LoVo (cell line): Measurements from ENCODE around the gene SIM1.

Experiments used
- DNase-seq: peaks from one replicate; pipeline ENCODE4 v3.0.0-alpha.2; 2016; ENCODE audit warnings: low spot score

The SIM1 gene

DNA sequence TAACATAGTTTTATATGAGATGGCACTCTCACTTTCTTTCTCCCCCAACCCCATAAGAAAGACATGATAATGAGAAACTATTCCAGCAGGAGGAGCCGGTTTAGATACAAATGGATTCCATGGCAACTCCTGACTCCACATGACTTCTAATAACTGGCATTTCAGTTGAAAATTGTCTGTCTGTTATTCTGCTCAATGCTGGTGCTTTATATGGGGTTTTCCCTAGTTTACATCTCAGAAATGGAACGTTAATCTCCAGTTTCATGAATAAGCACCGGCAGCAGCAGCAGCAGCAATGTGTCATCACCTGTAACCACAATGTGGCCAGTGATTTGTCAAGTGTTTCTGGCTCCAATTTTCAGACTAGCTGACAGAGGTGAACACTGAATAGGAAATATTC, 8.0 kb upstream of the SIM1 start:
- no peak for DNase-seq

DNA sequence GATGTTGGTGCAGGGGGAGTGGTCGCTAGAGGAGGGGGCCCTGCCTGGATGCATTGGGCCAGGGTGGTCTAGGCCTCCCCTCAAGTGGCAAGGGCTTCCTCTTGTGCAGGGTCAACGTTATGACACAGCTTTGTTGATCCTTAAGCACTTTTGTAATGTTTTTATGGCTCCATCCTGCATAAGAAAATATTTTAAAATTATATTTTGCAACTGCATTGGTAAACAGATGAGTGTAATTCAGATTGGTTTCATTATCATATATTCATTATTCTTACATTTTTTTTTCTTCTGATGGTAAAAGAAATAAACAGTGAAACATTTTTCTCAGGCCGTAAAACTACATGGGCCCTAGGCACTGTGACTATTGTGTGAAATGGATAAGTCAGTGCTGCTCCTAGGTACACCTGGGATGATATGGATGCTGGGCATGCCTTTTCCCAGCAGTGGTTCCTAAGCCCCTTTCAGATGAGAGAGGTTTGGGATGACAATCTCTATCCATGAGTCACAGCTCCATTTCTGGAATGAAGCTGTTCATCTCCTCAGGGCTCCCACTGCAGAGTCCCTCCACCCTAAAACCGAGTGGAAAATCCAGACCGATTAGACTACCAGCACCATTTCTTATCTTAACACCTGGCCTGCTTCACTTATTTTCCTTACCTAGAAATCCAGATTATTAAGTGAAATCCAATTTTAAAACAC, 5.8 kb upstream of the SIM1 start:
- DNase-seq, result no peak

DNA sequence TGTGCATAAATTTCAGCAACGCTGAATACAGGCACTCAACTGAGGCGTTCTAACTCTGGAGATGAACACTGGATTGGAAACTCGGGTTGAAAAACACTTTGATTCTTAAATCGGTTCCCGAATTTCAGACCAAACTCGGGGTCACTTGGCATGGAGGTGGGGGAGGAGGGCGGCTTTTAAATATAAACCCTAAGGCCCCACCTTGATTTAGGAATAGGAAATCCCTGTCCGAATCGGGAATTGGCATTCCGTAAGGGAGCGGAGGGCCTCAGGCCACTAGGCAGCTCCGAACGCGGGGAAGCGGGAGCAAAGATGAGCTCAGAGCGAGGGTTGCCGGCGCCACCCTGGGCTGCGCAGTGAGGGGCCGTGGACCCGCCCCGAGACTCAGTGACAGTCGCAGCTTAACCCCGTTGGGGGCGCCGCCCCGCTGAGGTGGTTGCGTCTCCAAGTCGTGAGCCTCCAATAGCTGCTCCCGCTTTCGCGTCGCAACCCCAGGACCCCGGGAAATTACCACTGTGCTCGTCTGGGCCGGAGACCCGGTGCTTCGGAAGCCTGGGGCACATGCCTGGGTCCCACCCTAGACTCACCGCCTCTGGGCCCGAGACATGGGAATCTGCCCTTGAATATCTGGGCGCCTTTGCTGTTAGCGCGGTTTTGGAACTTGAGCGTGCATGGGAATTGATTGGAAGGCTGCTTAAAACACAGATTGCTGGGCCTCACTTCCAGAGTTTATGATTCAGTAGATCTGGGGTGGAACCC, 4.6 kb upstream of the SIM1 start:
- no peak for DNase-seq

DNA sequence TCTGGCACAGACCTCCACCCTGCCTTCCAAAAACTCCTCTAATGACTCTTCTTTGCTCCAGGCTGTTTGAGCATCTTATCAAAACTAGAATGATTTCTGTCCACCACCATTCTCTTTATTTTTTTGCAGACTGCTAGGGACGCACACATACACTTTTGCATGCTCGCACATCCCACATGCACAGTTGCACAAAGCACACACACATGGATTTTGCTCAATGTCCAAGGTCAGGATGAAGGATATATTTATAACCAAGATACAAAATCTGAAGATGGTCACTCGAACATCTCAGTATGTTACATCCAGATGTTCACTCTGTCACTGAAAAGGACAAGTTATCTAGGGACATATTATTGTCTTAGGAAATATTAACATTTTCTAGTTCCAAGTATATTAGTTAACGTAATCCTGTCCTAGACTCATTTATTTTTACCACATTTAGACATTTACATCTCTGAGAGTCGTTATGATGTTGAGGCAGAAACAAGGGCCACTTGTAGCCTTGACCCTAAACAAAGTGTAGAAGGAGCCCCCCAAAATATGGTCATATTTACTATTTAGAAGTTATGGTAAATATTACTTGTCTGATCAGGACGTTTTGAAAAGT, 3.4 kb upstream of the SIM1 start:
- no peak for DNase-seq

DNA sequence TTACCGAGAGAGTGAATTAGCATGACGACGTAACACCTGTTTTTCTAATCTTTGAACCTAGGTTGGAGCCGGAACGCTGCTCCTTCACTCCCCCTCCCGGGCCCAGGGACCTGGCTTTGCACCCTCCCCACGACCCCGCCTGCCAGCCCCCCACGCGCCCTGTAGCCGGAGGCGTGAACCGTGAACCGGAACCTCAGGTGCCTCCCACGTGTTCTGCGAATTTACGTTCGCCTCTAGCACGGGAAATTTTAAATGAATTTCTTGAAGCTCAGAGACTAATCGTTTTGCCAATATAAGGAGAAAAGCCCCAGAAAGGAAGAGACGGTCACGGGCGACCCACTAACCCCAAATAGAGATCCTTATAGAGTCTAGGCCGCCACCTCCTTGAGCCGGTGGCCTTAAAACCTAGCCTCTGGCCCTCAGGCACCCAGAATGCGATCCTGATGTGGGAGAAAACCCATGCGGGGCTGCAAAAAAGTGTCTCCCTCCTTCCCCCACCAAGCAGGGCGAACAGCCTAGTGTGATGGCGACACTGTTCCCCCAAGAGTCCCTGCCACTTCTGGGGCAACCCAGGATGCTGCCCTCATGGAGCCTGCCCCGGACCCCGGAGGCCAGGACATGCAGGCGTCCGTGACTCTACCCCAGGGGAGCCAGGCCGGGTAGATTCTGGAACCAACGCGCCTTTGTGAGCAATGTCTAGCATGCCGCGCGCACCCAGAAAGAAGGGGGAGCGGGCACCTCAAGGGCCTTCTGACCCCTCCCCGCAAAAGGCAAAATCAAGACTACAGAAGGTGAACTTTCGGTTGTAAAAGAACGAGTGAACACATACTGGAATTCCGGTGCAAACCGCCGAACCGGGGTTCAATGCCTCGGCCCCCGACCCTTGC, 2.7 kb upstream of the SIM1 start:
- DNase-seq, result no peak

DNA sequence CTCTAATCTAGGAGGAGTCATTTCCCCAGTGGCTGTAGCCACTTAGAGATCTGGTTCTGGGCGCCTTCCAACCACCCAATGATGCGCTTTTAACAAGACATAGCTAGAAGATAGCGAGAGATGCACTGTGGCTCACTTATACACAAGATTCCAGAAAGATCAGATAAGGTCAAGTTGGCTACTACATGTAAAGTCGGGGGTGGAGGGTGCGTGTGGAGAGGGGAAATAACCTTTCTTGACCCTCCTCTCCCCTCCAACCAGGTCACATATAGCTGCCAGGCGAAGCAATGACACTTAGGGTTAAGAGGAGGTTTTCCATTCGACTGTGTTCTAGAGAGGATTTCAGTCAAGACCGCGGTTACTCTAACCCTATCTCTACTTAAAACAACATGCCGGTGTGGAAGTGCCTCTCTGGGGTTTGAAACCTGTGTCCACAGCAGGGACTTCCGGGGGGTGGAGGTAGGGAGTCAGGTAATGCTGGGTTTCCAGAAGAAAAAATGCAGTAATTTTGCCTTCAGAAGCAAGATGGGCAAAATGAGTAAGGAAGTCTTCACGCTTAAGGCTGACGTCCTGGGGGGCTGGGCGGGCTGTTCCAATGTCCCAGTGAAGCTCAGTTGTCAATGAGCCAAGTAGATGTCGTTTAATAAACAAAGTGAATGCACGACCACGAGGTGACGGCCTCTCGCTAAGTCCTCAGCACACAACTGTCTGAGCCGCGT, 1.8 kb upstream of the SIM1 start:
- DNase-seq, result no peak

DNA sequence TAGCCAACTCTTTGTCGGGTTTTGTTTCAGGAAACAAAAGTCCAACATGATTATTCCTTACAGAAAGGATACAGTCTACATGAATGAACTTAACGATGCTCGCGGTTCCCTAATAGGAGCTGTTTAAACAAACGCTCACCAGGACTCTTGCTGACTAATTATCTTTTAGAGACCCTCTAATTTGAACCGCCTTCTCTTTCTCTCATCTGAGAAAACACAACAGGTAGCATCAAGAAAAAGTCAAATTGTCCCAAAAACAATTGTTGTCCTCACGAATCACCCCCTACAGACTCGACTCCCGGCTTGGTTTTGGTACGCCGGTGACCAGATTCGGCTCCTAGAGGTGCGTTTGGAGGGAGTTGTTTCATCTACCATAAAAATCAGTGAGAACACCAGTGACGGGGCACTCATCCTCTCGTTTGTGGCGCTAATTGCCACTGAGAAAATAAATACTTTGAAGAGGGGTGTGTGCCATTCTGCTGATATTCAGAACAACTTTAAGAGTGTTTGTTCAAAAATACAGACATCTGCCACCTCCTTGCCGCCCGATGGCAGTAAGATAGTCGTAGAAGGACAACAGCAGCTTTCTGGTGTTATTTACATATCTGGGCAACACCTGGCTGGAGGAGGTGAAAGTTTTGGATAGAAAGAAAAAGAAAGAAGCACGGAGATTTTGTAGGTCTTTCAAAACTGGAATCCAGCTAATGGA, 1.1 kb upstream of the SIM1 start:
- no peak for DNase-seq

DNA sequence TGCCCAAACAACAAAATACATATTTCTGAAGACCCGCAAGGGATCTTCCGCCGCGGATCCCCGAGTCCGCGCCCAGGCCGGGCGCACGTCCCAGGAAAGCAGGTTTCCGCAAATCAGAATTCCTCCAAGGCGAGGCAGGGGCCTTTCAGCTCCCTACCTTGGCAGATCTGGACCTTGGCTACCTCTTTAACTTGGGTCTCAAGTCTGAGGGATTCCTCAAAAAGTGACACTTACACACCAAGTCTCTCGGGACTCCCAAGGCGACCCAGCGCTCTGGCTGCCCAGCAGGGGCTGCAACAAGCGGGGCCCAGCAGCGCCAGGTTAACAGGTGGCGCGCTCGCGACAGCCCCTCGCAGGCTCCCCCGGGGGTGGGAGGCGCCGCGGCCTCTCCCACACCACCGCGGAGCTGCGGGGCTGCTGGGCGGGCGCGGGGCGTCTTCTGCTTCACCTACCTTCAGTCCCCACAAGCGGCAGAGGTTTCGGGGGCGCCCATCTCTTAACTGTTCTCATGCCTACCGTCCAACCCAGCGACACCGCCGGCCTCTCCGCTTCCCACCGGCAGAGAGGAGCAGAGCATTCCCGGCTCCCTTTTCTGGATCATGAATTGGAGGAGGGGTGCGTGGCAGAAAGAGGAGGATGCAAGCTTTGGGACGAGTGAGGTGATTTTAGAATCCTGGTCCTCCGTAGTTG, 414 bp downstream of the SIM1 start:
- no peak for DNase-seq

DNA sequence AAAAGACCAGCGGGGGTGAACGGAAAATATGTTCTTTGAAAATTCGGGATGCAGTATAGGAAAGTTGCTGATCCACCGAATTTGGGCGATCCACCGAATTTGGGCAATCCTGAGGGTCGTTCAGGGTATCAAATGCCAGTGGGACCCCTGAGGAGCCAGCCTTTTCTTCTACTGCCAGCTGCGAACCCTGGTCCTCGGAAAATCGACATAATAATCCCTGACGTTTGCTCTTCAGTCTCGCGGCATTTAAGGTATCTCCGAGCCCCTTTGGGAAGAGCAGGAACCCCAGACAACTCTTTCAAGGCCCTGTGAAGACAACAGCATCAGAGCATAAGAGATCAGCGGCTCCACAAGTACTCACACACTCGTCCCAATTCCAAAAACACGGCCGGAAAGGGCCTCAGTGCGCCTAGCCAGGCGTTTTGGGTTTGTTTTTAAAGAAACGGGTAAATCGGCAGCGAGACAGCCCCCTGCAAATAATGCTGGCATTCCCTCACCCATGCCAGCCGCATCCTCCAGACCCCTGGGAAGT, 1.0 kb downstream of the SIM1 start:
- no peak for DNase-seq

DNA sequence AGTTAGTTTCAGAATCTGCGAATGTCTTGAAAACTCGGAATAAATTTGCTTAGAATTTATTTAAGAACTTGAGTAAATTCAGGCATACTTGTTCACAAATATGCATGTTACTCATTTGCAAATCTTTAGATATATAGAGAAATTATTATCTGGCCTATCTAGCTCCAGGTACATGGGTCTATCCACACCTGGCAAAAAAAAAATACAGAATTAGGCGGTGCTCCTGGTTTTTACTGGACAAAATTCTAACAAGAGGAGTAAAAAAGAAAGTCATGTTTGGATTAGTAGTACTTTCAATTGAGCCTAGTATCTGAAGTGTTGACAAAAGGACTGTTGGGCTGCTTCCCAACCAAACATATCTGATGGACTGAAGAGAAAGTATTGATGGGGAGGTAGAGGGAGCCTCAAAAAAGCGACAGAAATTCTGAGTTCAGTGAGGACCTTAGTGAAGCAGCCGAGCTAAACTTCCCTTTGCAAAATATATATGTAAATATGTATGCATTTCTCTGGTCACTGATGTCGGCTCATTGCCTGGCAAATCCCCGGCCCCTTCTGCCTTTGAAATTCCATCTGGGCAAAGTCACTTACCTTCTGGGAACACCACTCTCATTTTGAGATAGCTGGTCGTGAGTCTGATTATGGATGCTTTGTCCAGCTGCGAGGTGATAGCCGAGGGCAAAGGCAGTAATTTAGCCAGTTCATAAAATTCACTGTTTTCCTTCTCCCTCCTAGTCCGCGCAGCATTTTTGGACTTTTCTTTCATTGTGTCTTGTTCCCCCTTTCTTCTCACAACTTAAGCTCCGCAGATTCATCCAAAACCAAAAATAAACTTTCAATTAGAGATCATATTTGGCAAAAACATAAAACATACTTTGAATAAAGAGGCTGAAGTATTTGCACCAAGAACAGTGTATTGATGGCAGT, 1.8 kb downstream of the SIM1 start:
- DNase-seq, result no peak

DNA sequence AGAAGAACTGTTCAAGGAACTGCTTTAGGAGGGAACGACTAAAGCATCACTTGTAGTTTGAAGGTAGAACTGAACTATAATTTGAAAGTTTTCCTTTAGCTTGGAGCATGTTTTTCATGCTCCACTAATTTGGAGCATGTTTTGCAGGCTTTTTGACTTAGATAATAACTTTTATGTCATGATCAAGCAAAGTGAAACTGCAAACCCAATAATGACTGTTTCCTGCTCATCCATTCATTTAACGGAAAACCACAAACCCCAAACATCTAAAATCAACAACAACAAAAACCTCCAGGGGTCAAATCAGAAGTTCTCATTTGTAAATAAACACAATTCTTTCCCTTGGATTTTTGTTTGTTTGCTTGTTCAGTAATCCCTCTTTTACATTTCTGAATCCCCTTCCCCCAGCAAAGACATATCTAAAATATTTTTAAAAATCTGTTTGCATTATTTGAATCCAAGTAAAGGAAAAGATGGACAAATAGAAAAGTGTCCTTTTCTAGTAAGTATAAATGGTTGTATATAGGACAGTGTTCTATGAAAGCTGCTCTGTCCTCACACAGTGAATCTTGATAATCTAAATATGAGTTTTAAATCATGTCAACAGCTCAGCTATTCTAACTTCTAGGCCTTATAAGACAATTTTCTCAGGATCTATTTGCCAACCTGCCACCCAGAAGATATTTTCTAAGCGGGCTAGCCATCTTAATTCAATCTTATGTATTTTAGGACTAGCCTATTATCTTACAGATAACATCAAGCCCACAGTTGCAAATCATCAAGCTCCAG, 2.6 kb downstream of the SIM1 start:
- DNase-seq, result no peak

DNA sequence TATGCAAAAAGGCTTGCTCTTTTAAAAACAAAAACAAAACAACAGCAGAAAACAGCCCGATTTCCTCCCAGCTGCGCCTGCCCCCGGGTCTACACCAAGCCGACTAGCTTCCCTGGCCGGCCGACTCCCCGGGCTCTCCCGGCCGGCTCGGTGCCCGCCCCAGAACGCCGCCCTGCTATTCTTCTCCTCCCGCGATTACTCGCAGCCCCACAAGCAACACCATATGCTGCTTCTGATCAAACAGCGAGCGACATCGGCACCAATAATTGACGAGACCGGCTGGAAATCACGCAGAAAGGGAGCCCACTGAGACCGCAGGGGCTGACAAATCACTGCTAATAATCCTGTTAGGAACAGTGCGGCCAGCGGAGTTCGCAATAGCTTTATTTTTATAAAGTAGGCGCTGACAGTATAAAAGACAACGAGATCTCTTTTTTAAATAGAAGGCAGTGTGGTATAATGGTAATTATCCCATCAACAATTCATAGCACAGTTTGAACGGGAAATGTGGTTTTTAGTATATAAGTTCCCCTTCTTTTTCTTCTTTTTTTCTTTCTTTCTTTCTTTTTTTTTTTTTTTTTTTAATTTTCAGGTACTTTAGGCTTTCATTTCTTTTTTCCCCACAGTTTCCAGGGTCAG, 3.3 kb downstream of the SIM1 start:
- DNase-seq, result no peak

DNA sequence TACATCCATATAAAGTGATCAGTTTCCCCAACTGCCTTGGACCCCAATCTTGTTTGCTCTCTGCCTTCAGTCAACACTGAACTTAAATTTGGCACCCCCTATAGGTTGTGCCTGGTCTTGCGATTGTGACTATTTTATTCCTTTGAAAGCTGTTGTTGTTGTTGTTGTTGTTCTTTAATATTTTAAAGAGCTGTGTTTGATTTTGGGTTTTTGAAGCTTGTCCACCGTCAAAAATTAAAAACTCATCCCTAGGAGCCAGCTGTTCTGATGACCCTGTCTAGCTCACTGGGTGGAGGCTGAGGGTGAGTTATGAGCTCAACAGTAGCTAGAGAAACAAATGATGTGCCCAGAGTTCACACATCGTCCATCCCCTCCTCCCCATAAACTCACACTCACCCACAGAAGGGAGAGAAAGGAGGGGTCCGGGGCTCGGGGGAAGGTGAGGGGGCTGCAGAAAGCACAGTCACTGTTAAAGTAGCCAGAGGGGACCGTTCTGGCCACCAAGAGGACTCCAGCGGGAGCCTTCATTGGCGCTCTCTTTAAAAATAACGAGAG, 4.0 kb downstream of the SIM1 start:
- no peak for DNase-seq

DNA sequence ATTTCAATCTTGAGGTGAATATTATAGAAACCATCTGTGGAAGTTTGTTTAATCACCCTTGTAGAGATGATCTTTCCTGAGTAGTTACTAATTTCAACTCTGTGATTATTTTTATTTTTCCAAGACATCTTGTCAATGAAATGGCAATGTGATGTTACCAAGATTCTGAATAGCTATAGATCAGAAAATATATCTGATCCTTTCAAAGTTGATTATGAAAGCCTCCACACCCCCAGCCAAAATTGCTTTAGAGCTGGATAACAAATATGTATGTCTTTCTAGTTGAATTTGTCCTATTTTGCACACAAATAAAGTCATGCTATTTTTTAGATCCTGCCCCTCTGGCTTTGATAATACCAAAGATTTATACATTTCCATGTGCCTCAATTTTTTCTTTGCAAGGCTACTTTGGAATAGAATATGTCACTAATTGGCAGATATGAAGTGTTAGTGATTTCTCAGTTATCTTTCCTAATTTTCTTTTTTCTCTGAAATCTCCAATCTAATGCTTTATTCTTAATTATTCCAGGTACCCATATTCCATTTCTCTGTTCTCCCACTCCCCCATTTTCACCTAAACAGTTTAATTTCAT, 5.0 kb downstream of the SIM1 start:
- no peak for DNase-seq

DNA sequence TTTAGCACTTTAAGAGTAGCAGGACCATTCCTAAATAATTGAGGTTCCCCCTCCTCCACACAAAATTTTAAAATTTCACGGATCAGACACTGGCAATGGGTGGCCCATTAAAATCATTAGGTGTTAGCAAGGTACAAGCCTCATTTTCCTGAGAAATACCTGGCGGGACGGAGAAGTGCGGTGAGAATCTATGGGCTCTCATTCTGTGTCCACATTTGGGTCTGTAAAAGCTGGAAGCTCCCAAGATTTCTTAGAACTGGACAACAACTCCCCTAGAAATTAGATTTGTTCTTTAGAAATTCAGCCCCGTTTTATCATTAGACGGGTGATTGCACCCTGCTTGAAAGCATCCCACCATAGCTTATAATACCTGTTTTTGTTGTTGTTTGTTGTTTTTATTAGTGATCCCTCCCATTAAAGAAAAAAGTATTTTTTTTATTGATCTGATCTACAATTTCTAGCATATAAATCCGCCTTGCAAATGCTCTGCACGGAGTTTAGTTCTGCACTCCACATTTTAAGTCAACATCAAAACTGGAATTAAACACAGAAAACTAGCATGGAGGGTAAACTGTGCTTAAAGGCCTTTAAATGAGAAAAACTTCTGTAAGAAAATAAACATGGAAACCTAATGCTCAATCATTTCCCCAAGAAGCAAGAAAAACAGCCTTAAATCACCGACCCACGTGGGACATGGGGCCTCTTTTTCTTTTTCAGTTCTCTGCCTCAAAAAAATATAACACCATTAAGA, 5.7 kb downstream of the SIM1 start:
- DNase-seq, result no peak

DNA sequence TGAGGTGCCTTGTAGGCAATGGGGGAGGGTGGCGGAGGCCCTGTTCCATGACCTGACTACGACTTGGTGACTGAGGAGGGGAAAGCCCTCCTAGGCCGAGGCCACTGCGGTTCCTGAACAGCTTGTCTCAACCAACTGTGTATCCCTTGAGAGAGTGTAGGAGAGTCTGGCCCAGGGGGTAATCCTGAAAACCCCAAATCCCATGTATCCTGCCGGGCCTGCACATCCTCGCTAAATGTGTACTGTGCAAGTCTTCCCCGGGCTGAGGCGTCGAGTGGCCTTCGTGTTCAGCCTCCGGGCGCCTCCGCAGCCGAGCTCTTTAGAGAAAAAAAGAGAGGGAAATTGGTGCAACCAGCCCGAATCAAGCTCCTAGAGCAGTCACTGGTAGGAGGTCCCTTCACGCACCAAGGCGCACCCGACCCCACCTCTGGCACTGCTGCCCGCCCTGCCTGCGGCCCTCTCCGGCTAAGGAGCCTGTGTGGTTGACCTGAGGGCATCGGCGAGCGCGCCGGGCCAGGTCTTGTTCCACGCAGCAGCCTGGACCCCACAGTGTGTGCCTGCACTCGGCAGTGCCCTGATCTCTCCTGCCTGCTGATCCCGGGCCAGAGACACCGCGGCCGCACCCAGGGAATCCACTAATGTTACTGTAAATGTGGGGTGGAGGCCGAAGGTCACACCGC, 7.3 kb downstream of the SIM1 start:
- DNase-seq, result no peak
